HG02840 (cell line): Measurements from ENCODE around the gene SLC7A5.

Source experiments
- ATAC-seq: cut with Tn5 transposase; IDR thresholded peaks from one replicate; pipeline ENCODE4 v1.9.1; 2021; ENCODE audit warnings: mild to moderate bottlenecking, moderate library complexity, moderate number of reproducible peaks; ENCODE audit not compliant: unreplicated experiment, low FRiP score

SLC7A5 gene

DNA sequence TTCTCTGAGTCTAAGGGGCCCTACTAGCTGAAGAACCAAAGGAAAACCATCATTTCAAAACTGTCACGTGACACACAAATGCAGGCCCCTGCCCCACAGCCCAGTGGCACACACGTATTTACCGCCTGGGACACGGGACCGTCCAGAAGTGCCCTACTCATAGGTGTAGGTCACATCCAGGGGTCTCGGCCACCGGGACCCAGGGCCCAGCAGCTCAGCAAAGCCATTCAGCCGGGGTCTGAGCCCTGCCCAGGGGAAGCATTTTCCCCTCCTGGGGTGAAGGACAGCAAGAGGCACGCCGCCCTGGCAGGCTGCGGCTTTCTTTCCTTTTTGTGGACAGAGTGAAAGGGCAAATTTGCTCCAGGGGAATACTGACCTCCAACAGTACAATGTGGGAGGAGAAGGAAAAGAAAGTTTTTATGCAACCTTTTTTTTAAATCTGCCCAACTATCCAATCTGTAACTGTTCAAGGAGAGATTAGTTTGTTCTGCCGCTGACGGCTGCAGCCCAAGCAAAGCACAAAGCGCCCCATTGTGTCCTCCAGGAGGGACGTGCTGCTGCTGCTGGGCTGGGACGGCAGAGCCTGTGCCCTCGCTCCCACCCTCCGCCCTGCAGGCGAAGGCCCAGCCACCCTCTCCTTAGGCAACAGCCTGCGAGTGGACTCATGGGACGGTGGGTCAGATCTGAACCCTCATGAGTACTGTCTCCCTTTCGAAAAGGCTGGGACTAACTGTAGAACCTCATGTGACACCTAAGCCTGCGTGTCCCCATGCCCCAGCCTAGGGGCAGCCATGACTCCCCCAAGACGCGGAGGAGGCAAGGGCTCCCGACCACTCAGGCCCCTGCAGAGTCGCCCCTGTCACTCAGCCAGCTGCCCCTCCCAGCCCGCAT, 21.3 kb downstream of the SLC7A5 start:
- ATAC-seq = no peak

DNA sequence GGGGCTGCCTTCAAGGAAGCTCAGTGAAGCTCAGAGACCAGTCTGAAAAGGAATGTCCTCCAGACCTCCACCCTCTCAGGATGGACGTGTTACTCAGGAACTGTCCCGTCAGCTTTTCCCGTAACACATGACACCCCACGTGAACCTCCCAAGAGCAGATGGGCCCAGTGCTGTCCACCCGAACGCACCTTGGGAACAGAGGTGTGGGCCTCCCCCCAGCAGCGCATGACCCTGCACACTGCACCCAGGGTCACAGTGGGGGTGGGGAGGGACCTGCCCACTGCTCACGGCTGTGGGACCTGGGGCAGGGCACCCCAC, 21.9 kb downstream of the SLC7A5 start:
- ATAC-seq = no peak

- ATAC-seq = no peak
Measured at GRCh38 chr16:87846705-87847466, 22.4 kb downstream of the SLC7A5 start.

- ATAC-seq = no peak
Measured at GRCh38 chr16:87845807-87846619, 23.3 kb downstream of the SLC7A5 start.

GRCh38 chr16:87845213-87845612, 24.1 kb downstream of the SLC7A5 start:
- no peak for ATAC-seq

GRCh38 chr16:87844809-87845208, 24.5 kb downstream of the SLC7A5 start:
- no peak for ATAC-seq

GRCh38 chr16:87844120-87844733, 25.1 kb downstream of the SLC7A5 start:
- ATAC-seq = no peak

GRCh38 chr16:87843678-87844105, 25.6 kb downstream of the SLC7A5 start:
- no peak for ATAC-seq

GRCh38 chr16:87842209-87842869, 27.0 kb downstream of the SLC7A5 start:
- ATAC-seq = no peak

GRCh38 chr16:87841340-87842208, 27.7 kb downstream of the SLC7A5 start:
- no peak for ATAC-seq

DNA sequence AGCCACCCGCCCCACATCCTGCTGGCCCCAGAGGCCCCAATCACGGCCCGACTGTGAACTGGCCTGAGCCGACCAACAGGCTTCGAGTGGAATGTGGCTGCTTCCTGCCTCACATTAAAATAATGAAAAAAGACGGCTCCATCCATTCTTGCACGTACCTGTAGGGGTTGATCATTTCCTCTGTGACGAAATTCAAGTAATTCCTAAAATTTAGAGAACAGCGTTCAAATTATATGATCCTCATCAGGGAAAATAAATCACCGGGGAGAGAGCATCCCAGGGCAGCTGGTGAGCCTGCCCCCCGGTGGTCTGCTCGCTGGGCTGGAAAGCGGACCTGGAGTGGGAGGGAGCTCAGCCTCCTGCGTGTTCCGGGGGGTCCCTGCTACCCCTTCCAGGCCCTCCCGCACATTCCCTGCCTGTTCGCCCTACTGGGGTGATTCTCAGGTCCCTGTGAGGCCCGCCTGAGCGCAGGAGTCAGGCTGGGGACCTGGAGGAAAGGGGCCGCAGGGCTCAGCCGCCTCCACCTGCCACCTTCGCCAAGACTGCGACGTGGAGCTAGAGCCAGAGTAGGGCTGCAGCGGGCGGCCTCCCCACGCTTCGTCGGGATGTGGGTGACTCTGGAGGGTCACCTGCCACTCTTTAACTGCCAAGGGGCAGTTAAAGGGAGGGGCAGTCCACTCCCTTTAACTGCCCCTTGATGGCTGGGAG, 28.9 kb downstream of the SLC7A5 start:
- no peak for ATAC-seq

GRCh38 chr16:87839542-87840270, 29.6 kb downstream of the SLC7A5 start:
- no peak for ATAC-seq

DNA sequence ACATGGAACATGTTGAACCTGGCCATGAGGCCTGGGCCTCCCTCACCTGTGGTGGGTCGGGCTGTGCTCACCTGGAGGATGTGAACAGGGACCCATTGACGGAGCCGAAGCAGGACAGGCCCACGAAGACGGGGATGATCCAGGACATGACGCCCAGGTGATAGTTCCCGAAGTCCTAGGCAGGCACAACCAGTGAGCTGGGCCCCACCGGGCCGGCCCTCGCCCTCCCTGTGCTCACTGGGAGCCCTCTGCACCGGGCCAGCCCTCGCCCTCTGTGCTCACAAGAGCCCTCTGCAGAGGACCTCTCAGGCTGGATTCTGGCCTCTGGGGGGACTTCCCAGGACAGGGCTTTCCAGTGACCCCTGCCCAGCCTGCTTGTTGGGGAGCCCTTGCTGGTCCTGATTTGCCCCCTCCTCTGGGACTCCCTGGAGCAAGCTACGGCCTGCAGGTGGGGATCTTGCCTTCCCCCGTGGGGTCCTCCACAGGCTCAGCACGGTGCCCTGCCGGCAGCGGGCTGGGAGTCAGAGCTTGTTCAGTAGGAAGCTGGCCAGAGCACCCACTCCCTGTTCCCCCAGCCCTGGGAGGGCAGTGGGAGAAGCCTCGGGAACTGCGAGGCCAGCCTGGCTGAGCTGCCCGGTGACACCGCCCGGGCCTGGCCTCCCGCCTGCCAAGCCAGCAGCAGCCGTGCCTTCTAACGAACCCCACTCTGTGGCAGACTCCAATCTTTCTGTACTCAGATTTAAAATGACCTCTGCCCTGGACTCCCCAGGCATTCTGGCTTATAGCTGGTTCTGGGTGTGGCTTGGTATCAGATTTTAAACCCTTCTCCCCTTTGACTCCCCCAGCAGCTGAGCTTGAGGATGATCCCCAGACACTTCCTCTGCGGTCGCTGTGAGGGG, 30.4 kb downstream of the SLC7A5 start:
- ATAC-seq = no peak

DNA sequence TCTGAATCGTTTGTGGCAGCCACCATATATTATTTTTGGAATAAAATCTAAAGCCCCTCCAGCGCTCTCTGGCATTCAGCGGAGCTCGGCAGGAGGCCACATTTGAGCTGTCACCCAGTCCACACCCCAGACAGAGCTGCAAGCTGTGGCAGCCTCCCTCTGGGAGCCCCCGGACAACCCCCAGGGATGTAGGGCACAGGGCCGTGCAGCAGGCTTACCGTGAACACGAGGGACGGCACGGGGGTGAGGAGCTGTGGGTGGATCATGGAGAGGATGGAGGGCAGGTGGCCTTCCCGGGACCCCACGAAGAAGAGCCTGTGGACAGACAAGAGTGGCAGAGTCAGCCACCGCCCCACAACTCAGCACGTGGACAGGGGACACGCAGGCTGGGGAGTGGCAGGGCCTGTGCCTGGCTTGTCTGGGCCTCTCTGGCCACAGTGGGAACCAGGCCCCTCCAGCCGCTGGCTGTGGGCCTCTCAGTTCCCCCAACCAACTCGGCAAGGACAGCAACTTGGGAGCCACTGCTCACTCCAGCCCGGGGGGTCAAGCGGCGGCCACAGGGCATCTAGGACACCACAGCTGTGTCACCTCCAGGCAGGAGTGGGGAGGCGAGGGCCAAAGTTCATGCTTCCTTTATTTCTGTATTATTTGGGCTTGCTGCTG, 31.5 kb downstream of the SLC7A5 start:
- ATAC-seq = no peak

DNA sequence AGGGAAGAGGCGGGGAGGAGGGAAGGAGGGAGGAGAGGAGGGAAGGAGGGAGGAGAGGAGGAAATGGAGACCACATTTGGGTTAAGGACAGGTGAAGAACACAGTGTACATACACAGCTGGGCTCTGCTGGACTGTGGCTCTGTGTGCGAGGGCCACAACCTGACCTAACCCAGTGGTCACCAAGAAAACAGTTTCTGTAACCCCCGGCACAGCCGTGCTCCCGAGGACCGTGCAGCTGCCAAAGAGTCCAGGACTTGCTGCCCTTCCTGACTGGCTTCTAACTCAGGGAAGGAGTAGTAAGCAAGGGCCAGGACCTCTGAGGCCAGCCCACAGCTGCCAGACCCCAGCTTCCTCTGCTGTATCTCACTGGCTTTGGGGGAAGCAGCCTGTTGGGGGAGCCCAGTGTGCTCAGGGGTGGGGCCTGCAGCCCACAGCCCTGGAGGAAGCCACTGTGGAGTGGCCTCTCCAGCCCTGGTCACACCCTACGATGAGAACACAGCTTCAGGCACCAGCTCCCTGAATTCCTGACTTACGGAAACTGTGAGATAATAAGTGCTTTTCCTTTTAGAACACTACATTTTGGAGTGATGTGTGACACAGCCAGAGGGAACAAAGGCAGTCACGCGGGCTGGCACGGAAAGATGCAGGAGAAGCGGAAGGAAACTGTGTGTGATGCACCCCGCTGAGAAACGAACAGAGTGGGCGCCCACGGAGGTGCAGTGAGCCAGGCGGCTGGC, 32.3 kb downstream of the SLC7A5 start:
- ATAC-seq = no peak
